Neural cell (in vitro differentiated cells): ENCODE measurements around the gene ATP11A. TPM values are rescaled to one million over a fixed set of nuclear protein-coding genes. Genes with fewer than 3 reads are reported as not detected.

ENCODE experiments used
- H2AFZ ChIP-seq: fragments of 200-600, 300-800 bp; sonication (generic), shearing (Covaris generic); 2 replicates; pipeline ENCODE4 v1.6.0; 2014; ENCODE audit warnings: low read depth, mild to moderate bottlenecking, antibody characterized with exemption, low read length, moderate library complexity
- H3F3A ChIP-seq: fragments of 200-600 bp; shearing (Covaris generic); 2 replicates; pipeline ENCODE4 v1.6.1; 2016; ENCODE audit warnings: mild to moderate bottlenecking, moderate library complexity, mixed read lengths, antibody characterized with exemption, low read length; ENCODE audit not compliant: insufficient read depth, poor library complexity, severe bottlenecking
- H3K27ac ChIP-seq: fragments of 200-600, 300-800 bp; sonication (generic), shearing (Covaris generic); 2 replicates; pipeline ENCODE4 v1.5.1; 2014; ENCODE audit warnings: mild to moderate bottlenecking, low read length, moderate library complexity
- H3K27me3 ChIP-seq: fragments of 300-800, 200-600 bp; sonication (generic), shearing (Covaris generic); 2 replicates; pipeline ENCODE4 v1.6.0; 2014; ENCODE audit warnings: mild to moderate bottlenecking, low read depth, low read length, moderate library complexity; ENCODE audit not compliant: insufficient read depth
- H3K36me3 ChIP-seq: fragments of 300-800, 200-600 bp; sonication (generic), shearing (Covaris generic); 2 replicates; pipeline ENCODE4 v1.5.1; 2014; ENCODE audit warnings: mild to moderate bottlenecking, antibody characterized with exemption, low read length, moderate library complexity; ENCODE audit not compliant: insufficient read depth
- H3K4me2 ChIP-seq: fragments of 300-800, 200-600 bp; sonication (generic), shearing (Covaris generic); 2 replicates; pipeline ENCODE4 v1.6.0; 2014; ENCODE audit warnings: mild to moderate bottlenecking, low read length
- H3K4me3 ChIP-seq: fragments of 300-800, 200-600 bp; sonication (generic), shearing (Covaris generic); 2 replicates; pipeline ENCODE4 v1.5.1; 2014; ENCODE audit warnings: mild to moderate bottlenecking, low read length, moderate library complexity
- H3K79me2 ChIP-seq: fragments of 200-600 bp; shearing (Covaris generic); replicated peaks from 2 replicates; pipeline ENCODE4 v1.6.0; 2014; ENCODE audit warnings: mild to moderate bottlenecking, low read length, moderate library complexity; ENCODE audit not compliant: insufficient read depth
- H3K9ac ChIP-seq: fragments of 300-800, 200-600 bp; sonication (generic), shearing (Covaris generic); 2 replicates; pipeline ENCODE4 v1.6.1; 2016; ENCODE audit warnings: mild to moderate bottlenecking, low read length, mixed read lengths
- H3K9me2 ChIP-seq: fragments of 200-600 bp; shearing (Covaris generic); 2 replicates; pipeline ENCODE4 v1.6.1; 2016; ENCODE audit warnings: mild to moderate bottlenecking, low read length, mixed read lengths; ENCODE audit not compliant: insufficient read depth
- H3K9me3 ChIP-seq: fragments of 200-600, 300-800 bp; sonication (generic), shearing (Covaris generic); 2 replicates; pipeline ENCODE4 v1.6.1; 2016; ENCODE audit warnings: mild to moderate bottlenecking, mixed run types, low read length, moderate library complexity, mixed read lengths
- H4K20me1 ChIP-seq: fragments of 200-600 bp; shearing (Covaris generic); 2 replicates; pipeline ENCODE4 v1.6.1; 2016; ENCODE audit warnings: mild to moderate bottlenecking, mixed run types; ENCODE audit not compliant: insufficient read depth
- EP300 ChIP-seq: fragments of 450-650 bp; conservative IDR thresholded peaks from 2 replicates; pipeline ENCODE4 v1.6.1; 2014; ENCODE audit warnings: antibody characterized with exemption, mild to moderate bottlenecking, moderate library complexity; ENCODE audit not compliant: poor library complexity, severe bottlenecking
- EZH2 ChIP-seq: fragments of 200-600, 300-800 bp; shearing (Covaris generic), sonication (generic); IDR thresholded peaks from 2 replicates; pipeline ENCODE4 v1.6.1; 2014; ENCODE audit warnings: antibody characterized with exemption, low read length, borderline replicate concordance, mild to moderate bottlenecking; ENCODE audit not compliant: insufficient read depth, poor library complexity, severe bottlenecking
- MXI1 ChIP-seq: fragments of 450-650 bp; conservative IDR thresholded peaks from 2 replicates; pipeline ENCODE4 v1.6.1; 2014; ENCODE audit warnings: antibody characterized with exemption, mild to moderate bottlenecking; ENCODE audit not compliant: poor library complexity, severe bottlenecking
- POLR2AphosphoS5 ChIP-seq: IDR thresholded peaks from 2 replicates; pipeline ENCODE4 v1.6.1; 2012
- RAD21 ChIP-seq: fragments of 450-650 bp; conservative IDR thresholded peaks from 2 replicates; pipeline ENCODE4 v1.6.1; 2014; ENCODE audit warnings: antibody characterized with exemption, mild to moderate bottlenecking, moderate library complexity
- REST ChIP-seq: IDR thresholded peaks from 2 replicates; pipeline ENCODE4 v1.6.1; 2012; ENCODE audit warnings: borderline replicate concordance
- SMC3 ChIP-seq: fragments of 450-650 bp; conservative IDR thresholded peaks from 2 replicates; pipeline ENCODE4 v1.6.1; 2014; ENCODE audit warnings: antibody characterized with exemption, mild to moderate bottlenecking, moderate library complexity; ENCODE audit not compliant: poor library complexity
- TAF1 ChIP-seq: IDR thresholded peaks from 2 replicates; pipeline ENCODE4 v1.6.1; 2012; ENCODE audit warnings: low read depth
- polyA plus RNA-seq: library from polyadenylated mRNA; depleted of rRNA; stranded (reverse); fragments of >200 nt; gene quantifications from 2 replicates; pipeline ENCODE4 v1.2.3, GENCODE V29; 2014
- TF ChIP-seq, protein P1 (sequence below): fragments of 450-650 bp; IDR thresholded peaks from 2 replicates; pipeline ENCODE4 v1.5.1; 2014; ENCODE audit warnings: antibody characterized with exemption, mild to moderate bottlenecking, moderate library complexity; ENCODE audit not compliant: poor library complexity, severe bottlenecking

ATP11A gene
- polyA plus RNA-seq, 1 donor from 2014 or later = 3.0 TPM

- Histone ChIP-seq H3K4me2 (no peak overlapping the region), H3K4me3 (no peak overlapping the region), H3K9me3 (no peaks in the 10 kb centered on the region), H3K79me2 (no peaks in the 10 kb centered on the region), H3K27ac (no peak overlapping the region), H3K27me3 (no peaks in the 10 kb centered on the region), H4K20me1 (no peaks in the 10 kb centered on the region), H3K9me2 (no peaks in the 10 kb centered on the region), H3F3A (no peaks in the 10 kb centered on the region), H2AFZ (no peak overlapping the region), H3K9ac (no peak overlapping the region), H3K36me3 (no peaks in the 10 kb centered on the region)
- TF ChIP-seq EZH2 (no peak), POLR2AphosphoS5 (no peak), TAF1 (no peak), REST (no peak), EP300 (no peak), MXI1 (no peak), SMC3 (no peak), RAD21 (no peak)
- TF ChIP-seq, protein P1, sequence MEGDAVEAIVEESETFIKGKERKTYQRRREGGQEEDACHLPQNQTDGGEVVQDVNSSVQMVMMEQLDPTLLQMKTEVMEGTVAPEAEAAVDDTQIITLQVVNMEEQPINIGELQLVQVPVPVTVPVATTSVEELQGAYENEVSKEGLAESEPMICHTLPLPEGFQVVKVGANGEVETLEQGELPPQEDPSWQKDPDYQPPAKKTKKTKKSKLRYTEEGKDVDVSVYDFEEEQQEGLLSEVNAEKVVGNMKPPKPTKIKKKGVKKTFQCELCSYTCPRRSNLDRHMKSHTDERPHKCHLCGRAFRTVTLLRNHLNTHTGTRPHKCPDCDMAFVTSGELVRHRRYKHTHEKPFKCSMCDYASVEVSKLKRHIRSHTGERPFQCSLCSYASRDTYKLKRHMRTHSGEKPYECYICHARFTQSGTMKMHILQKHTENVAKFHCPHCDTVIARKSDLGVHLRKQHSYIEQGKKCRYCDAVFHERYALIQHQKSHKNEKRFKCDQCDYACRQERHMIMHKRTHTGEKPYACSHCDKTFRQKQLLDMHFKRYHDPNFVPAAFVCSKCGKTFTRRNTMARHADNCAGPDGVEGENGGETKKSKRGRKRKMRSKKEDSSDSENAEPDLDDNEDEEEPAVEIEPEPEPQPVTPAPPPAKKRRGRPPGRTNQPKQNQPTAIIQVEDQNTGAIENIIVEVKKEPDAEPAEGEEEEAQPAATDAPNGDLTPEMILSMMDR = no peak
These were observed 32.8 kb downstream of the ATP11A start for GRCh38 chr13:112722433-112723263.

DNA sequence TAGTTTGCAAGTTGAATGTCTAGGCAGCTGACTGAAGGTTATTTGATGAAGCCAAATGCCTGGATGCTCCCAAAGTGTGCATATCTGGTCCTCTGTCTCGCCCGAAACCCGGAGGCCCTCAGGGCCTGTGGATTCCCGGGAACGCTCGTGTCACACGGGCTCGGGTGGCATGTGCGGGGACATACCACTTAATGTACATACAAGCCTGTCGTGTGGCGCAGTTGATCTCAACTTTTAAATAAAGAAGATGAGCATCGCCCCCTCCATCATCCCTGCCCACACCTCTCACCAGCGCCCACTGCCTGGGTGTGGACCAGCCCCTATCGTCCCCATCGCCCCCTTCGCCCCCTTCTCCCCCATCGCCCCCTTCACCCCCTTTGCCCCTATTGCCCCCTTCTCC lies 33.9 kb downstream of the ATP11A start:
- H3K36me3 ChIP-seq = no peaks in the 10 kb centered on the region
- no peak overlapping the region for H3K4me3 ChIP-seq
- H3K27me3 ChIP-seq = no peaks in the 10 kb centered on the region
- H4K20me1 ChIP-seq = no peaks in the 10 kb centered on the region
- no peaks in the 10 kb centered on the region for H3K9me3 ChIP-seq
- no peak overlapping the region for H3K4me2 ChIP-seq
- H3K27ac ChIP-seq = no peak overlapping the region
- TF ChIP-seq, protein P1 = no peak
- no peaks in the 10 kb centered on the region for H3K79me2 ChIP-seq
- H2AFZ ChIP-seq = no peak overlapping the region
- no peak overlapping the region for H3K9ac ChIP-seq
- H3F3A ChIP-seq = no peaks in the 10 kb centered on the region
- no peaks in the 10 kb centered on the region for H3K9me2 ChIP-seq
